NT2/D1 (cell line): ENCODE measurements around the gene AGBL1.

ENCODE experiments used
- SUZ12 ChIP-seq: IDR thresholded peaks from 2 replicates; pipeline ENCODE4 v1.6.1; 2011; ENCODE audit not compliant: insufficient read length, insufficient read depth; ENCODE audit errors: extremely low read depth
- YY1 ChIP-seq: IDR thresholded peaks from 2 replicates; pipeline ENCODE4 v1.6.1; 2011; ENCODE audit not compliant: insufficient read length, insufficient read depth
- ZNF274 ChIP-seq: IDR thresholded peaks from 2 replicates; pipeline ENCODE4 v1.6.1; 2011; ENCODE audit warnings: mild to moderate bottlenecking, low read depth, low read length

DNA sequence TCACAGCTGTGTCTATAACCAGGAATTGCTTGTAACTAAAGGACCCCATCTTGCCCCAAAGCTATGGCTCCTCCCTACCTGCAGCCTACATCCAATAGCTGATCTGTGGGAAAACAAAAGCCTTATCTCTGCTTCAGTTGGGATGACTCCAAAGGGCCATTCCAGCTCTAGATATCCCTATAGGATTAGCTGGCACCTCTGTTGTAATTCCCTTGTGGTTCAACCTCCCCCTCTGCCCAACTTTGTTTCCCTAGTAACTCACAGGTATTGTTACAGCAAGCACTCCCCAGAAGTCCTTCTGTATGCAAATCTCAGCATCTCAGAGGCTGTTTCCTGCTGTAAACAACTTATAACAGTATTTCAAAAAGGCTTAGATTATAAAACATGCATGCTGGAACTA is 478.6 kb downstream of the AGBL1 start:
- no peak for TF ChIP-seq SUZ12
- no peak for TF ChIP-seq YY1
- no peak for TF ChIP-seq ZNF274
